ENCODE results near the gene C5orf47.

C5orf47 gene, protein sequence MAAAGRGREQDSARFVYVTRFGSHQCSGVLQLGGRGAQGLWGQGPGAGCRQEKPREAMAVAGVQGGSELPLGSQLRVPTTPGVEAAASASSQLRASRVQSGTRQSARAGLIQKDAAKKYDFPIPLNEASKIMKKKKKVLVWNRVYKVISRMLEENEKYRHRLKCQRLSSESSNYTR

DNA sequence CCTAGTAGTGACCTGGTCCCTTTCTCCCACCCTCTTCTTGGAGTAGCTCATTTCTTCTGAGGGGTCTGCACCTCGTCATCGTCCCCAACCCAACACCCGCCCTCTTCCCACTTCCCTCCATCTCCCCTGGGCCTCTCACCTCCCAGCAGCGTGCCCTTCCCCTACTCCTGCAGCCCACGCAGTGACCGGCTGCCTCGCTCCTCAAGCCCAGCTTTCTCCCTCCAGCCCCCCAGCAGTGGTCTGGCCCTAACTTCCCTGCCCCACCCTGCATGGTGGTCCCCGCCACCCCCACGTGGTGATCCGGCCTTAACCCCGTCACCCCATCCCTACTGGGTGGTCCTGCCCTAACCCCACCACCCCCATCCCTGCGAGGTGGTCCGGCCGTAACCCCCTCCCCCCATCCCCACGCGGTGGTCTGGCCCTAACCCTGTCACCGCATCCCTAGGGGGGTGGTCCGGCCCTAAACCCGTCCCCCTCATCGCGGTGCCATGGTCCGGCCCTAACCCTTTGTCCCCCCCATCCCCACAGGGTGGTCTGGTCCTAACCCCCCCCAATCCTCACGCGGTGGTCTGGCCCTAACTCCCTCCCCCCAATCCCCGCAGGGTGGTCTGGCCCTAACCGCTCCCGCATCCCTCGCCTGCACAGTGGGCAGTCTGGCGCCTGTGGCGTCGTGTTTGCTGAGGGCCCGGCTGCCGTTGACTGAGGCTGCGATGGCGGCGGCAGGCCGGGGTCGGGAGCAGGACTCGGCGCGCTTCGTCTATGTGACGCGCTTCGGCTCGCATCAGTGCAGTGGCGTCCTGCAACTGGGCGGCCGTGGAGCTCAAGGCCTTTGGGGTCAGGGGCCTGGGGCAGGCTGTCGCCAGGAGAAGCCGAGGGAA, at the start of gene C5orf47:
TSS of gene C5orf47 (plus strand) at position 617 of the 878 bp plus-strand sequence. CDS start at position 711, 94 bp downstream.
- no peak for DNase-seq
- in situ Hi-C loops (cut with MboI; ENCODE audit: low pct_unique_long_range_greater_than_20kb, low sequenced_read_pairs) = no loop called here

DNA sequence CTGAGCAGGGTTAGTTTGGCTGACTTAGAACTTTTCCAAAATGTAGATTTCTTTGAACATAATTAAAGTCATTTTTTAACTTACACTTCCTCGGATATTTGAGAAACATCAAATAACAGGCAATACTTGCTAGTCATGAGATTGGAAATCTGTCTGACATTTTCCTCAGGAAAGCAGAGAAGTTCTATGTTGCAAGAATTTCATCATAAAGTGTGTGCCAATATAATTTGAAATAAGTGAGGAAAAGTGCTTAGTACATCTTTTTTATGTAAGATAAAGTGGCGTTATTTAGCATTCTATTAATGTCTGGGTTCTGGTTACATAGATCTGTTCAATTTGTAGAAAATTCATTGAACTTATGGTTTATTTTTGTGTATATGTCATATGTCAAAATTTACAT, 48.7 kb upstream of the C5orf47 start:
- in situ Hi-C loops (cut with MboI; ENCODE audit: low pct_unique_long_range_greater_than_20kb, low sequenced_read_pairs) = no loop called here
- DNase-seq = no peak

DNA sequence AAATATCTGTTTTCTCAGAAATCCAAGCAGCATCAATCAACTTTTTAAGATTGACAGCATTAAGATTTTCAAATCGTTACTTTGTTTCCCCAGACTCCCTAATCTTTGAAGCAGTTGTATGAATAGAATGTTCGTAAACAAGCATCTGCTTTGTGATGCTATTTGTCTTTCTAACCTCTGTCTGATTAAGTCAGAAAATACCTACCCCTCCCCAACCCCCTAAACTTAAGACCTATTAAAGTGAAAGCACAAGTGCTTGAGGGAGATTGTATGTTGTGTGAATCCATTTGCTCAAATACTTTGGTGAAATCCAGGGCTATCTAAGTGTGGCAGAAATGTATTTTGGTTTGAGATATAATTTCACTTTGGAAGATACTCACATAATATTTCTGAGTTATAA, 47.9 kb upstream of the C5orf47 start:
- in situ Hi-C loops (cut with MboI; ENCODE audit: low pct_unique_long_range_greater_than_20kb, low sequenced_read_pairs) = no loop called here
- no peak for DNase-seq

DNA sequence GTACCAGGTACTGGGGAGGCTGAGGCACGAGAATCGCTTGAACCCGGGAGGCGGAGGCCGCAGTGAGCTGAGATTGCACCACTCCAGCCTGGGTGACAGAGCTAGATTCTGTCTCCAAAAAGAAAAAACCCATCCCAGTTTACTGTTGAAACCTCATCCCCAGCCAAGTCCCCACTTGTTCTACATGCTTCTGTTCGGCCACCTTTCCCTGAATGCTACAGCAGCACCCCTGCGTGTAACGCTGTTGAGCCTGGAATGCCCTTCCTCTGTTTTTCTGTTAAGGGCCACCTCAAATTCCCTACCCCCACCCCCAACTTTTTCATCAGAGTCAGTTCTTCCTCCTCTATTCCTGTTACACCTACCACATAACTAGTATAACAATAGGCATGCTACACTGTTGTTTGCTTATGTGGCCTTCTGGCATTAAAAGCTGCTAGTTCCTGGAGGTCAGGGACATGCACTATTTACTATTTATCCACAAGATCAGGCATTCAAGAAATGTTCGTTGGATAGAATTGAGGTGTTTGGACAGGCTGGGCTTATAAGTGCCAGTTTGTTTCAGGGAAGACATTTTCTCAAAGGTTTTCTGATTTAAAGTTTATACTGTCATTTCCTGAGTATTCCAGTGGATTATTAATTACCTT, 47.1 kb upstream of the C5orf47 start:
- no peak for DNase-seq
- in situ Hi-C loops (cut with MboI; ENCODE audit: low pct_unique_long_range_greater_than_20kb, low sequenced_read_pairs) = no loop called here

DNA sequence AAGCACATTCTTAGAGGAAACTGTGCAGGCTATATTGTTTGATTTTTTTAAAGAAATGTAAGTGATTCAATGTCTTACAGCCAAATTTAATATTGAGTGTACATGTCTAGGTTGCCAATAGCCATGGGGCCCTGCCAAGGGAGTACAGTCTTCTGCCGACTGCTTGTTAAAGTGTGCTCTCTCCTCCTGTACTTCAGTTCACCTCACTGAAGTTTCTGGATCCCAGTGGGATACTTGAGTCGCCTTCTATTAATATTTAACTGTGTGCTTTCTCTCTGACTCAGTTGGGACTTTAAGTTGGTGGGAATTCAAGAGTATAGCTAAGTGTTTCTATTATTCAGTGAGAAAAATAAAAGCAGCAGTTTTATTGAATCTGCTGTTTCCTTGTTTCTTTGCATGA, 44.5 kb upstream of the C5orf47 start:
- no peak for DNase-seq
- in situ Hi-C loops (cut with MboI; ENCODE audit: low pct_unique_long_range_greater_than_20kb, low sequenced_read_pairs) = no loop called here

DNA sequence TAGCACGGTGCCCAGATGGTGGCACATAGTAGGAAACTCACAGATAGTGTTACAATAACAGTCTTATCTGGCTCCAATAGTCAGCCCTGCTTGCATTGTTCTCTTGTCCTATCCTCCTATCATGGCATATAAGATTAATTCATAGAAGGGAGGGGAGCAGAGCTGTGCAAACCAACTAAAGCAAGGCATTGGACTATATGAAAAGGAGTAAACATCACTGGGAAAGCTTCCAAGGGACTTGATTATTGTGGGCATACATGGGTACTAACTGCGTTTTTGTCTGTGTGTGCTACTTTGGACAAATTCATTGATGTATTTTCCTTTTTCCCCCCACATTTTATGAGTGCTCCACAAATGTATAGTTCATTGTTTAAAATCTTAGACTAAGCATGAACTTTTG, 43.8 kb upstream of the C5orf47 start:
- DNase-seq = no peak
- in situ Hi-C loops (cut with MboI; ENCODE audit: low pct_unique_long_range_greater_than_20kb, low sequenced_read_pairs) = no loop called here

DNA sequence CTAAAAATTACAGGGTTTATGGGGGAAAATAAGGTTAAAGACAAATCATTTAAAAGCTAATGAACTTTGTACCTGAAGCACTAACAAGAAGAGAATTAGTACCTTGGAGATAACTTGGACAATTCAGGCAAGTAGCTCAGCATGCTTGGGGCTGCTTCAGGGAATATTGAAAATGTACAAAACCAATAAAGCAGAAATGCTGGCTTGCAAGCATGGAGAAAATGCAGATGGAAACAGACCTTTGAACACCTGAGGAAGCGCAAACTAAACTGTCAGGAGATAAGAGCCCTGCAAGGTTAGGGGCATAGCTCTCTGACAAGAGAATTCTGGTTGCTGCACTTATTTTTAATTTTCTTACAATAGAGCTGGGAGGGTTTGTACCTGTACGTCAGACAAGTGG, 42.6 kb upstream of the C5orf47 start:
- in situ Hi-C loops (cut with MboI; ENCODE audit: low pct_unique_long_range_greater_than_20kb, low sequenced_read_pairs) = no loop called here
- DNase-seq = no peak

DNA sequence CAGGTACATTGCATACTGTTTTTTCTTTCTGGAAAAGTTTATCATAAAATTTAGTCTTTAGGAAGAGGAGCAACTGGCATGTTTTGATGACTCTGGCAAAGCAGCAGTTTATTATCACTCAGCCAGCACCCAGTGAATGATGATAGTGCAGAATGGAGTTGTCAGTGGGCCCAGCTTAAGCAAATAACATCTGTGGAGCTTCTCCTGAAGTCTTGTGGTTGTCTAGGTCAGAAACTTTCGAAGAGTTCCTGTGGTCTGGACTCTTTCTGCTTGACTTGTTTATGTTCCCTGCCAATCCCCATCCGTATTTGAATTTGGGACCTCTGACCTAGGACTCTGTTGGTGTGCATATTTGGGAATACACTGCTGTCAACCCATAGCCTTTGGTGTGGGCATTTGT, 38.1 kb upstream of the C5orf47 start:
- in situ Hi-C loops (cut with MboI; ENCODE audit: low pct_unique_long_range_greater_than_20kb, low sequenced_read_pairs) = loop anchor here (25.0 kb wide), 1 partner anchor 314 kb away; no protein-coding TSS in a partner anchor

DNA sequence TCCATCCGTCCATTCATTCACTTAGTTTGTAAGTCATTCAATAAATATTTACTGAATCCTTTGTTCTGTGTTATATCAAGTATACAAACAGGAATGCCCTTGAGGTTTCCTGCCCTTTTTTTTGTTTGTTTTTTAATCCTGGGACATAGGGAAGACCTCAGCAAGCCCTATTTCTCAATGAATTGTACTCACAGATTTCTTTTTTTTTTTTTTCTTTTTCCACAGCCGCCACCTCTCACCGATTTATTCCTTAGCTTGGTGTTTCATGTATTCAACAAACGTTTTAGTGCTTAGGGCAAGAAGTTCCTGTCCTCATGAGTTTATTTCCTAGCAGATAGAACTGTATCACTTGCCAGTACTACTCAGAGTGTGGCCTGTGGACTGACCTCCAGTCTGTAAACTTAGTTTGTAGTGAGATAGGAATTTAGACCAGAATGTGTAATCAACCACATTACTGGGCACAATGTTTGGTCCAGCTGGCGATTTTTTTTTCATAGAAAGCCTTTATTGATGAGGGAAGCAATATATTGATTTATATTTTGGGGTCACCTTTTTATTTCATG, 35.4 kb upstream of the C5orf47 start:
- in situ Hi-C loops (cut with MboI; ENCODE audit: low pct_unique_long_range_greater_than_20kb, low sequenced_read_pairs) = loop anchor here (25.0 kb wide), 1 partner anchor 316 kb away; no protein-coding TSS in a partner anchor
- DNase-seq = no peak

More for the DNA sequence above, 38.1 kb upstream of the C5orf47 start:
- no peak for DNase-seq

DNA sequence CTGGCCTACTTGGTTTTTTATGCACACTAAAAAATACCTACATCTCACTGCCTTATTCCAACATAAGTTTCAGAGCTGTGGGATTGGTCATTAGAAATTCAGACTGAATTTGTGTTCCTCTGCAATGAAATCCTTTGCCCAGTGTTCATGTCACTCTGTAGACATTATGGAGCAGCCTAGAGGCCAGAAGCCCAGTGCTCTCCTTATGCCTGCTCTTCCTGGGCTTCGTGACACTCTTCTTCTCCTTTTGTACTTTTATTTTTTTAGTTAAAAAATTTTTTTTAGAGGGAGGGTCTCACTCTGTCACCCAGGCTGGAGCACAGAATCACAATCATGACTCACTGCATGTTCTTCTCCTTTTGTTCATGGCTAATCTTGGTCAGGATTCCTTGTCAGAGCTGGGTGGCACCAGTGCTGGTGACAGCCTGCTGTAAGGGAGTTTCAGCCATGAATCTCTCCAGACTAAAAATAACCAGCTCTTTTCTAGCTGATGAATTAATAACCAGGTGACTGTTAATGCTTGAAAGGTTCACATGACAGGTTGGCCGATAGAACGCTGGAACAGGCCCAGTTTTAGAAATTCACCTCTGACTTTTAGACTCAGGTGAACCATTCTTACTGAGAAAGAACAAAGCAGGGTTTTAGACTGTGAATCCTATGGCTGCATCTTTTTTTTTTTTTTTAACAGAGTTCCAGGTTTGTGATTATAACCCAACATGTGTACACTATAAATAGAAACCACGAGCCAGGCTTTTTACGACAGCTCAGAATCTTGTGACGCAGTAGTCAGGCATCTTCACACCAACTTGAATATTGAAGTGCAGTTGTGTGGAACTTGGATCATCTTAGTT, 34.1 kb upstream of the C5orf47 start:
- no peak for DNase-seq
- in situ Hi-C loops (cut with MboI; ENCODE audit: low pct_unique_long_range_greater_than_20kb, low sequenced_read_pairs) = loop anchor here (25.0 kb wide), 1 partner anchor 318 kb away; no protein-coding TSS in a partner anchor

DNA sequence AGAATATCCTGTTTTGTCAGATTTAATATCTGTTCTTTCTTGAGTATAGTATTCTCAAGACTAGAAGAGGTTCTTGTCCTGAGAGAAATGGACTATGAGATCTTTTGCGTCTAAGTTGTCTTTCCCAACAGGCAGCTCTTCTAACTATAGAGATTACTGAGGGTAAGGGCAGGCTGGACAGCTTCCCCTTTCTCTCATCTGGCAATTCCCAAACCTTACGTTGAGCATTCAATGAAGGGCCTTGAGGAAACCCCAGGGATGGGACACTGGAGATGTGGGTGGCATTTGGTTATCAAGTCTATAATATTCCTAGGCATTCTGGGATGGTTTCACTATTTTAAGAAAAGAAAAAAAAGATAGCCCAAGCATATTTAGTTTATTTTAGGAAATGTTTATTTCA, 28.0 kb upstream of the C5orf47 start:
- no peak for DNase-seq
- in situ Hi-C loops (cut with MboI; ENCODE audit: low pct_unique_long_range_greater_than_20kb, low sequenced_read_pairs) = loop anchor here (25.0 kb wide), 1 partner anchor 324 kb away; no protein-coding TSS in a partner anchor

DNA sequence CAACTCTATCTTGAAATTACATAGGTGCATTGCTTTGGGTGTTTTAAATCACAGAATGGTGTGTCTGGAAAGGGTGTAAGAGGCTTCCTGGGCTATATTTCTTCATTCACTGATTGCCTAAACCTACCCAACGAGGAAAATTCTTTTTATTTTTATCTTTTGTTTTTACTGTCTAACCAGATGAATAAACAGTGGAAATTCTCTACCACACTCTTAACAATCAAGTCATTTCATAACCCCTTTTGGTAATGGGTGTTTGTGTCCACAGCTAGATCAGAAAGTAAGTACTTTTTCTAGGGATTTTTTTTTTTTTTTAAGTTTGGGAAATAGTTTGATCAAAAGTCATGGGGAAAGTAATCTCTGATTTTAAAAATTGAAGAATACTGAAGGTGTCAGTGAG, 27.6 kb upstream of the C5orf47 start:
- in situ Hi-C loops (cut with MboI; ENCODE audit: low pct_unique_long_range_greater_than_20kb, low sequenced_read_pairs) = loop anchor here (25.0 kb wide), 1 partner anchor 324 kb away; no protein-coding TSS in a partner anchor
- no peak for DNase-seq

DNA sequence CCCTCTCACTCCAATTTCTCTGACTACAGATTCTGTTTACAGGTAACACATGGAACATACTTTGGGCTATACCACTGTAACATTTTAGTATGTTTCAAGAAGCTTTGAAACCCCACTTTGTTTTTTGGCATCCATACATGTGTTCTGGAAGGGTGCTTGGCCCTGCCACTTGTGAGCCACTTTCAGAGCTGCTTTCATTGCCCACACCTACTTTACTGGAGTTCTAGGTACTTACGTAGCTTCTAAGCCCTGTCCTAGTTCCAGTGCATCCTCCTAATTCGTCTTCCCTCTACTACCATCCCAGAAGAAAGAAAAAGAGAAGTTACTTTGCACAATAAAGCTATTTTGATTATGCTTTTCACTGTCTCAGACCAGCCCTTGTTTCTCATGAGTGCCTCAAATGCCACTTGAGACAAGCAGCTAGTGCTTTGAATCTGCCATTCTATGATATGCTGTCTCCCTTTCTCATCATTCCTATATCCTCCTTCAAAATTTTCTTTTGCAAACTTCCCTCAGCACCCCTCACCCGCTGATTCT, 26.5 kb upstream of the C5orf47 start:
- in situ Hi-C loops (cut with MboI; ENCODE audit: low pct_unique_long_range_greater_than_20kb, low sequenced_read_pairs) = loop anchor here (25.0 kb wide), 1 partner anchor 325 kb away; no protein-coding TSS in a partner anchor
- DNase-seq = no peak

DNA sequence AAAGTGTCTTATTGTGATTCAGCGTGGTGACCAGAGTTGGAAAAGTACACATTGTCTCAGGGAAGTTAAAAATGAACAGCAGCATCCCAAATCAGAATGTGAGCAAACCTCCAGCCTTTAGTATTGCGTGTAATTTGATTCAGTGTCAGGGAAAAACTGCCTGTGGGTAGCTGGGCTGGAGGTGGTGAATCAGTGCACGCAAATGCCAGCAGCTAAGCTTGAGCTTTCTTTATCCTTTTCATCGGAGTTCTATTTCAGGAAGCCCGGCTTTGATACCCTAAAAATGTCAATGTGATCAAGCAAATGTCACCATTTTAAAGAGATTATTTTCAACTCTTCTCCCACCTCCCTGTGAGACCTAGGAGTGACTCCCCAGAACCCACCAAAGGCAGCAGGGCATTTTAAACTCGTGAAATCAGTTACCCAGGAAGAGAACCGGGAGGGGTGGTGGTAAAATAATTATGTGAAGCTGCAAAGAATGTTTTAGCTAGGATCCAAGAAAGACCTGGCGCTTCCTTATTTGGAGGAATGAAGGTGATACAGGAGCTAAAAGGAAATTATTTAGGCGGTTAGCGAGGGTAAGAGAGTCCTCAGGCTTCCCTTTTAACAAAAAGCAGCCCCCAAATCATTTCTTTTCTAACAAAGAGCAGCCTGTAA, 25.7 kb upstream of the C5orf47 start:
- in situ Hi-C loops (cut with MboI; ENCODE audit: low pct_unique_long_range_greater_than_20kb, low sequenced_read_pairs) = loop anchor here (25.0 kb wide), 1 partner anchor 326 kb away; no protein-coding TSS in a partner anchor
- no peak for DNase-seq

DNA sequence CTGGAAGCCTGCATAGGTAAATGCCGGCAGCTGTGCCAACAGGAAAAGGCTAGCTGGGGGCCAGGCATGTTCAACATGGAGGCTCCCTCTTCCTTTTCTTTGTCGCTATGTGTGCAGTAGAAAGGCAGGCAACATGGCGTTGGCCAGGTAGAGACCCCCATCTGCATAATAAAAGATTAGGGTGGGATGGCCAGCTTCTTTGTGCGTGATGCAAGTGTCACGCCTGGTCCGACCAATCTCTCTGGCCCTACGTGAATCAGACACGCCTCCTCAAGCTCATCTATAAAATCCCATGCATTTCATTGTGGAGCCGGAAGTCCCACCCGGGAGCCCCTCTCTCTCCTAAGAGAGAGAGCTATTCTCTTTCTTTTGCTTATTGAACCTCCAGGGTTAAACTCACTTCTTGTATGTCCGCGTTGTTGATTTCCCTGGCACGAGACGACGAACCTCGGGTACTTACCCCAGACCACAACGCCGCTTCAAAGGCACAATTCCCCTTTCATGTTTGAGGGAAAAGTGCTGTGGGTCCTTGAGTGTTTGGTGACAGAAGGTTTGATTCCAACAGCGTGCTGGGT, 25.0 kb upstream of the C5orf47 start:
- no peak for DNase-seq
- in situ Hi-C loops (cut with MboI; ENCODE audit: low pct_unique_long_range_greater_than_20kb, low sequenced_read_pairs) = loop anchor here (25.0 kb wide), 1 partner anchor 327 kb away; no protein-coding TSS in a partner anchor

DNA sequence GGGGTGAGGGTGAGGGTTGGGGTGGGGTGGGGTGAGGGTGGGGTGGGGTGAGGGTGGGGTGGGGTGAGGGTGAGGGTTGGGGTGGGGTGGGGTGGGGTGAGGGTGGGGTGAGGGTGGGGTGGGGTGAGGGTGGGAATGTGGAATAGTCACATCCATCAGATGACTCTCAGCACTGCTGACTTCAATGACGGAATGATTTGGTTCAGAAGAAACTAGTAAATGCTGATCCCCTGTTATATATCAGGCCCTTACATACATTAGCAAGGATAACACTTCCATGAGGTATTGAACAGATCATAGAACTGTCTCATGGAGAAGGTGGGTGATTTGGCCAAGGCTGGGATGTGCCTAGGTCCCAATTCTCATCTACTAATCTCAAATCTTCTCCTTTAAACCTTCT, 24.5 kb upstream of the C5orf47 start:
- in situ Hi-C loops (cut with MboI; ENCODE audit: low pct_unique_long_range_greater_than_20kb, low sequenced_read_pairs) = loop anchor here (25.0 kb wide), 1 partner anchor 327 kb away; no protein-coding TSS in a partner anchor

DNA sequence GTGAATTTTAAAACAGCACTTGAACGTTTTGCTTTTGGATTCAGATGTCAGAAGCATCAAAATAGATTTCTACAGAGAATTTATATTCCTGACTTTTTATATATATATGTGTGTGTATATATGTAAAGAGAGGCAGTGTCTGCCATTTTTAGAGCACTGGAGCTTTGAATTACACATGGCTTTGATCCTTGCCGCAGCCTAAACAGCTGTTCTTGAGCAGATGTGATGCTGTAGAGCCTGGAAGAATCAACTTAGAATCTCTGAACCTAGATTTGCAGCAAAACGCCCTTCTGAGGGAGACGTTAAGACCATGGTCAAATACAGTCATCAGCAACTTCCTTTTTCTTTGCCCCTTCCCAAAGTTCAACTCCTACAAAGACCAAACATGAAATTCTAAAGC, 21.7 kb upstream of the C5orf47 start:
- no peak for DNase-seq
- in situ Hi-C loops (cut with MboI; ENCODE audit: low pct_unique_long_range_greater_than_20kb, low sequenced_read_pairs) = loop anchor here (25.0 kb wide), 1 partner anchor 330 kb away; no protein-coding TSS in a partner anchor

More for the DNA sequence above, 24.5 kb upstream of the C5orf47 start:
- no peak for DNase-seq

All from KBM-7 (cell line).